ENCODE data around the gene MRPL40.

Gene MRPL40

GRCh38 chr22:19461506-19461905 lies 29.2 kb downstream of the MRPL40 start:
- DNase-seq (ENCODE audit: low read depth in 2 of 2): no peak

GRCh38 chr22:19463008-19463407 lies 30.7 kb downstream of the MRPL40 start:
- DNase-seq (ENCODE audit: low read depth in 2 of 2): no peak

- no peak for DNase-seq (ENCODE audit: low read depth in 2 of 2)
Observed at GRCh38 chr22:19463491-19464469, 31.4 kb downstream of the MRPL40 start.

DNA sequence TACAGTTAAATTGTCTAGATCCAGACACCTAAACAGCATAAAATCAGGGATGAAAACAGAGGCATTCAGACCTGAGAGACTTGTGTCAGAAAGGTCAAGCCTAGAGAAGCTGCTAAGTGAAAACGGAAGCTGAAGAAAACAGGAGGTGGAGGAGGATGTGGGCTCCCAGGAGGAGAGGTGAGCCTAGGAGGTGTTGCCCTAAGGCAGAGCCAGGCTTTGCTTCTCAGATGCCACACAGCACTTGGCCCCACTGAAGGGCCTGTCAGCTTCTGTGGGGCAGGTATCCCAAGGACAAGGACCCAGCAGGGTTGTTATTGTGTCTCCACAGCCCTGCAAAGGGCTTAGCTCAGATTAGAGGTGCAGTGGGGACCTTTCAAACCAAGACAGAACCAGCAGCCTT lies 32.2 kb downstream of the MRPL40 start:
- no peak for DNase-seq (ENCODE audit: low read depth in 2 of 2)

DNA sequence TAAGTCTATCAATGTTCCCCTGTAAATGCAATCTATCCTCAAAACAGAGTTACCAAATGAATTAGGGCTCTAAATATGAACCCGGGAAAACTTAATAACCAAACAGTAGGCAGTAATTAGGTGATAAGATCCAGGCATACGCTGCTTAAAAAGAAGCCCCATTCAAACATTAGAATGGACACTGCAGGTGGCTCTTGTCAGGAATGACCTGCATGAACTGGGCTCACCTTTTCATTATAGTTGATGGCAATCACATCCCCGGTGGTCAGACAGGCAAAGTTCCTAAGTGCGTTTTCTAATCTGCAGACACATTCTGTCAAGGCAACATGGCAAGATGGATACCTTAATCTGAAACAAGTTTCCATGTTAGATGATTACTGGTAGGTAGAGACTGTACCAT lies 32.6 kb downstream of the MRPL40 start:
- no peak for DNase-seq (ENCODE audit: low read depth in 2 of 2)

DNA sequence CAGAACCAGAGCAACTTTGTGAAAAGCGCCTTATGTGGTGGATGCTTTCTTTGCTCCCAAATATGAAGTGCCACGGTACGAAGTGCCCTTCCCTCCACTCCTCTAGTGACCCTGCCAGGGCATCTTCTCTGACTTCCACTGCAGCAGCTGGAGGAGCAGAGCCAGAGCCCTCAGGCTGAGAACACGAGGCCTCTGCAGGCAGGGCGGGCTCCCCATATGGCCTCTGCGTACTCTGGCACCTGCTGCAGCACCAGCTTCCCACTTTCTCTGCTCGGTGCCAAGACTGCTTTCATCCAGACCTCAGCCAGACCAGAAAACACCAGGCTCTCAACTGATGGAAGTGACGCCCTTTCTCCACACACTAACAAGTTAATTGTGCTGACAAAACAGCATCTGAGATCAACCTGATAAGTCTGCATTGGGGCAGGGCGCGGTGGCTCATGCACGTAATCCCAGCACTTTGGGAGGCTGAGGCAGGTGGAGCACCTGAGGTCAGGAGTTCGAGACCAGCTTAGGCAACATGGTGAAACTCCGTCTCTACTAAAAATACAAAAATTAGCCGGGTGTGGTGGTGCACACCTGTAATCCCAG lies 33.9 kb downstream of the MRPL40 start:
- DNase-seq (ENCODE audit: low read depth in 2 of 2): no peak

- DNase-seq (ENCODE audit: low read depth in 2 of 2): no peak
Observed at GRCh38 chr22:19466848-19467752, 34.8 kb downstream of the MRPL40 start.

GRCh38 chr22:19467912-19468311 lies 35.6 kb downstream of the MRPL40 start:
- DNase-seq (ENCODE audit: low read depth in 2 of 2): no peak

DNA sequence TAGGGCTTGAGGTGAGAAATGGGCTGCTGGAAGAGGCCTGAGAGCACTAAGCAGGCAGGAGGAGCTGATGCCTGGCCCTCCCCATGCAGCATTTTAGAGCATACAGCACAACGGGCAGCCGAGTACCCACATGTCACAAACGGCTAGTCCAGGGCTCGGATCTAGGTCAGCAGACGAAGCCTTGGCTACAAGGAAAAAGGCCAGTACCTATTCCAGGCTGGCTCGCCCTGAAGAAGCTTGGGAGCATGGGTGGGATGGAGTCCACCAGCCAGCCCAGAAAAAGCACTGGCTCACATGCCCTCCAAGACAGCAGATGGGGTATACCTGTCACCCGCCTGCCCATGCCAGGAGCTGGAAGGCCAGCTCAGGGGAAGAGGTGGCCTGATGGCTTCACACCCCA lies 37.1 kb downstream of the MRPL40 start:
- no peak for DNase-seq (ENCODE audit: low read depth in 2 of 2)

DNA sequence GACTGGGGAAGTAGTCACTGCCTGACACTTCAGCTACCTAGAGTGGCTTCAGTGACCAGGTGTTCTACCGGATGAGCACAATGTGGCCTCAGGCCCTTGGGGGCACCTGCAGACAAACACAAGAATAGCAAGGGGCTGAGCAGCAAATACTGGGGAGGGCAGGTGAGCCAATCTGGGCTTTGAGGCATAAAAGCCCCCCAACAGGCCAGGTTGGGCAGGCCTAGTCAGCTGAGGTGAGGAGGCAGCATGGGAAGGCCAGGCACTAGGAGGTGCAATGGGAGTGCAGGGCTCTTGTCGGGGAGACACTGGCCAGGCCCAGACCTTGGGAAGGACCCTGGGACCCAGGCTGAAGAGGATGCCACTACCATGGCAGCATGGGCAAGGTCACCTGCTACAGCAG lies 37.7 kb downstream of the MRPL40 start:
- no peak for DNase-seq (ENCODE audit: low read depth in 2 of 2)

GRCh38 chr22:19471572-19471971 lies 39.2 kb downstream of the MRPL40 start:
- no peak for DNase-seq (ENCODE audit: low read depth in 2 of 2)

GRCh38 chr22:19472233-19472632 lies 39.9 kb downstream of the MRPL40 start:
- no peak for DNase-seq (ENCODE audit: low read depth in 2 of 2)

- DNase-seq (ENCODE audit: low read depth in 2 of 2): no peak
Observed at GRCh38 chr22:19473578-19473977, 41.2 kb downstream of the MRPL40 start.

GRCh38 chr22:19476023-19476422 lies 43.7 kb downstream of the MRPL40 start:
- DNase-seq (ENCODE audit: low read depth in 2 of 2): no peak

DNA sequence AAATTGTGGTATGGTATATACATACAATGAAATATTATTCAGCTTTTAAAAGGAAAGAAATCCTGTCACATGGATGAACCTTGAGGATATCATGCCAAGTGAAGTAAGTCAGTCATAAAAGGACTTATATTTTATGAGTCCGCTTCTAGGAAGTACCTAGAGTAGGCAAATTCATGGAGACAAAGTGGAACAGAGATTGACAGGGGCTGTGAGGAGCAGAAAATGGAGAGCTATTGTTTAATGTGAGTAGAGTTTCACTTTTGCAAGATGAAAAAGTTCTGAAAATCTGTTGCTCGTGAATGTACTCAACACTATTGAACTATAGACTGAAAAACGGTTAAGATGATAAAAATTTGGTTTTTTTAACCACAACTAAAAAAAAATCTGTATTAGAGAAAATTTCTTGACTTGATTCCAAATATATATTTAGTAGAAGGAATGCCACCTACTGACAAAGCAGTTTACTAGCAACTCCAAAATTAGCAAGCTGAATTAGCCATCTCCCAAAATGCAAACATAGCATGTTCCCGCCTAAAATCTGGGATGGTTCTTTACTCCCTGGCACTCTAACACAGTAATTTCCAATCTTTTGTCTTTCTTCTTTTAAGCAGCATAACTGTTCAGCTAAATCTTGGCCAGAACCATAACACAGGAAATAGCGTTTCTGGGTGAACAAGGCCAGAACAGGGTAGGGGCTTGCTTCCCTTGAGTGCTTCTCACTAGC lies 45.1 kb downstream of the MRPL40 start:
- DNase-seq (ENCODE audit: low read depth in 2 of 2): no peak

DNA sequence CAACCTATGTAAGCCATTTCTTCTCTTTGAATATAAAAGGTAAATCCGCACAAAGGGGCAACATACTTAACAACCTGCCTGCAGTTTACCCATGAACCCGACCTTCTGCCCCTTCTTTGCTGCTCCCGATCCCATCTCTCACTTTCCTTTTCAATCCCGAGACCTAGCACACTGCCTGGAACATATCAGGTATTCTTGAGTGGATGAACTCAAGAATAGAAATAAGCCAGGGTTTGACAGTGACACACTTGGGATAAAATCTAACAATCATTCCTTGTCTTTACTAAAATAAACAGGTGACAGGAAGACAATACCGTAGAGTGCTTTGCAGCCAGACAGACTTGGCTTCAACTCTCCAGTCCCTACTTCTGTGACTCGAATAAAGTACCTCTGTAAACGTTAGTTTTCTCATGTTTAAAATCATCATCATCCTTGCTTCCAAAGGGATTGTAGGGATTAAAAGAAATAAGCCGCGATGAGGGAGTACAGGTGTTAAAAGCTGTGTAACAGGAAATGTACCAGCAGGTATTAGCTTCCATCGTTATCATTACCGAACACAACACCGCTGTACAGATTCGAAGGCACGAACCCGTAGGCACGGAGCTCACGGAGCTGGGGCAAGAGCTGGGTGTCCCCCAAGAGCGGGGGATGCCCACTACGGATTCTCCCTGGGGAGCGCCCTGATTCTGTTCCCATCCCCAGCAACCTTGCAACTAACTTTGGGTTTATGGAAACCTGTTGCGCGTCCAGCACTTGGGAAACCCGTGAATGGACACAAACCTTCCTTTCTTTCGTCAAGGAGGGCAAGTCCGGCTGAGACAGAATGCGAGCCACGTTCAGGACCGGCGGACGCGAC lies 45.9 kb downstream of the MRPL40 start:
- peak in 1 of 2 donors; percentile 0 for DNase-seq (ENCODE audit: low read depth in 2 of 2)

- DNase-seq (ENCODE audit: low read depth in 2 of 2): peak; percentile 54 to 57
Observed at GRCh38 chr22:19478901-19479354, 46.6 kb downstream of the MRPL40 start, which contains the start of gene UFD1. Gene UFD1 (minus strand): TSS chr22:19479193. CDS start chr22:19479085, 108 bp downstream.

GRCh38 chr22:19479355-19480172 lies 47.2 kb downstream of the MRPL40 start, which contains the start of gene CDC45:
Gene CDC45 (plus strand): TSS chr22:19479920. CDS start chr22:19479969, 49 bp downstream.
- DNase-seq (ENCODE audit: low read depth in 2 of 2): peak; percentile 86 to 89

DNA sequence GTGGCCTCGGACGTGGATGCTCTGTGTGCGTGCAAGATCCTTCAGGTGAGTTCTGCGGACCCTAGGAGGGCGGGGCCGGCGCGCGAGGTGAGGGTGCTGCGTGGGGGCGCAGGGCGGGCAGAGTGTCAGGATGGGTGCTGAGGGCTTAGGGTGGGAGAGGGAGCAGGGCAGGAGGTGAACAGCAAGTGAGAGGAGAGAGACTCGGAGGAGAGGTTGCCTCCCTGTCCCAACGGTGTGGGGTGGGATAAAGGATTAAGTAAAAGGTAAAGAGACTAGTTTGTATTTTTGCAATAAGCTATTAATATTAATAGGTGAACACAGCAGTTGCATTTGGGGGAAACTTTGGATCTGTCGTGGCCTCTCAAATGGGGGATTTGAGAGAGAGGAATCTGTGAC lies 47.8 kb downstream of the MRPL40 start:
- DNase-seq (ENCODE audit: low read depth in 2 of 2): no peak

Data from activated CD8-positive, alpha-beta memory T cell treated with anti-CD3 and anti-CD28 coated beads for 4 hours (primary cell).